ENCODE measurements around the gene CDCA3. TPM values are rescaled to one million over a fixed set of nuclear protein-coding genes. Genes with fewer than 3 reads are reported as not detected.

The CDCA3 gene
- total RNA-seq, 1 donor from 2014 or later: 3.2 TPM

DNA sequence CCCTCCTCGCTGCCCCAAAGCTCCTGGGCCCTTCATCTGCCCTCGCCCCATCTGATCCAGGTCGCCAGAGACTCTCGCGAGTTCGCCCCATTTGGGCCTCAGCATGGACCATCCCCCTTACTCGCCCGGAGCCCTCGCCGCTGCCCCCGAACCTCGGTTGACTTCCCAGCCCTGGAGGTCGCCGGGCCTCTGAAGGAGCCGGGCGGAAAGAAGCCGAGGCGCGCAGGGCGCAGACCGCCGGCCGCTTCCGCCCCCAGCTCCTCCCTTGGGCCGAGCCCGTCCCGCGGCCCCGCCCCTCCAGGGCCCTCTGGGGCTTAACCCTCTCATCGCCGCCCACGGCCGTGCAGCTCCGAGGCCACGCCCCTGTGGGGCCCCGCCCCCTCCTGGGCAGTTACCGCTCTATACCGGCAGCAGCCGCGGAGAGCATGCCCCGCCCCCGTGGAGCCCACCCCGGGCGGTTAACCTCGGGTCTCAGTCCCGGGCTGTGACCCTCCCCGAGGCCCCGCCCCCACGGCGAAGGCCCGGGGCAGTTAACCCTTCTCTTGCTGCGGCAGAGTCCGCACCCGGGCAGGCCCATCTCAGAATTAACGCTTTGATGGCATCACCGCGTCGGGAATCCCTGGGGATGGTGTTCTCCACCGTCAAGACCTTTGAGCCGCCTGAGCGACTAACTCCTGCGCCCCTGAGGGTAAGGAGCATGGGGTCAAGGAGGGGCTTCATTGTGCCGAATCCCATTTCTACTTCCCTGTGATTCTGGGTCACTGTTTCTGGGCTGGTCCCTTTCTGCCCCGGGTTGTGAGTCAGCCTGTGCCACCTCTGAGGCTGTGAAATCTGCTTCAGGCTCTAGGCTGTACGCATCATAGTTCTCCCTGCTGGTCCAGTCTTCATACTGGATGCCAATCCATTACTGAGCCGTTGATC lies 22.3 kb upstream of the CDCA3 start, which contains the start of gene SPSB2:
SPSB2 (minus strand) TSS at position 210 of the 921 bp plus-strand sequence. CDS start 402 bp downstream, outside the sequence.
- Histone ChIP-seq H3K4me1 (ENCODE audit: insufficient read depth, low read length) (peaks cover 28% of the 10 kb centered on the region), H3K4me3 (ENCODE audit: insufficient read depth, low read depth, low read length) (peak within 1 kb of the TSS; percentile 70), H3K9me3 (ENCODE audit: insufficient read depth, low read depth, low read length) (no peaks in the 10 kb centered on the region), H3K4me2 (ENCODE audit: low read length) (peak within 1 kb of the TSS; percentile 97), H3K27me3 (ENCODE audit: insufficient read depth, low read length) (no peaks in the 10 kb centered on the region), H3K9ac (ENCODE audit: low read length) (peak within 1 kb of the TSS; percentile 88), H3K79me2 (ENCODE audit: insufficient read depth, low read length) (peaks cover 49% of the 10 kb centered on the region), H2AFZ (ENCODE audit: low read depth, low read length) (peak within 1 kb of the TSS; percentile 74), H3K36me3 (ENCODE audit: insufficient read depth, low read length) (peaks cover 21% of the 10 kb centered on the region), H4K20me1 (ENCODE audit: insufficient read depth, low read length) (peaks cover 39% of the 10 kb centered on the region), H3K27ac (ENCODE audit: low read depth, low read length) (peak within 1 kb of the TSS; percentile 50)
- H3K4me1 Mint-ChIP-seq (ENCODE audit: low read depth, unreplicated experiment): peaks cover 23% of the 10 kb centered on the region
- no peak for FAIRE-seq
- no peak for TF ChIP-seq EZH2 (IDR thresholded peaks at IDR 0.05; ENCODE audit: insufficient read depth, low read length)
- TF ChIP-seq, protein P1, sequence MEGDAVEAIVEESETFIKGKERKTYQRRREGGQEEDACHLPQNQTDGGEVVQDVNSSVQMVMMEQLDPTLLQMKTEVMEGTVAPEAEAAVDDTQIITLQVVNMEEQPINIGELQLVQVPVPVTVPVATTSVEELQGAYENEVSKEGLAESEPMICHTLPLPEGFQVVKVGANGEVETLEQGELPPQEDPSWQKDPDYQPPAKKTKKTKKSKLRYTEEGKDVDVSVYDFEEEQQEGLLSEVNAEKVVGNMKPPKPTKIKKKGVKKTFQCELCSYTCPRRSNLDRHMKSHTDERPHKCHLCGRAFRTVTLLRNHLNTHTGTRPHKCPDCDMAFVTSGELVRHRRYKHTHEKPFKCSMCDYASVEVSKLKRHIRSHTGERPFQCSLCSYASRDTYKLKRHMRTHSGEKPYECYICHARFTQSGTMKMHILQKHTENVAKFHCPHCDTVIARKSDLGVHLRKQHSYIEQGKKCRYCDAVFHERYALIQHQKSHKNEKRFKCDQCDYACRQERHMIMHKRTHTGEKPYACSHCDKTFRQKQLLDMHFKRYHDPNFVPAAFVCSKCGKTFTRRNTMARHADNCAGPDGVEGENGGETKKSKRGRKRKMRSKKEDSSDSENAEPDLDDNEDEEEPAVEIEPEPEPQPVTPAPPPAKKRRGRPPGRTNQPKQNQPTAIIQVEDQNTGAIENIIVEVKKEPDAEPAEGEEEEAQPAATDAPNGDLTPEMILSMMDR (IDR thresholded peaks at IDR 0.05; ENCODE audit: insufficient read depth, low read depth, low read length): no peak
- DNase-seq (ENCODE audit: low read depth): peak; percentile 80
- no peaks in the 10 kb centered on the region for H3K9me3 Mint-ChIP-seq (ENCODE audit: unreplicated experiment)
- H3K27ac Mint-ChIP-seq (ENCODE audit: unreplicated experiment): peak within 1 kb of the TSS; percentile 77
- H3K27me3 Mint-ChIP-seq (ENCODE audit: low read depth, unreplicated experiment): no peaks in the 10 kb centered on the region
- peak within 1 kb of the TSS; percentile 90 for H3K4me3 Mint-ChIP-seq (ENCODE audit: unreplicated experiment)
- H3K36me3 Mint-ChIP-seq (ENCODE audit: low read depth, unreplicated experiment): peaks cover 24% of the 10 kb centered on the region

DNA sequence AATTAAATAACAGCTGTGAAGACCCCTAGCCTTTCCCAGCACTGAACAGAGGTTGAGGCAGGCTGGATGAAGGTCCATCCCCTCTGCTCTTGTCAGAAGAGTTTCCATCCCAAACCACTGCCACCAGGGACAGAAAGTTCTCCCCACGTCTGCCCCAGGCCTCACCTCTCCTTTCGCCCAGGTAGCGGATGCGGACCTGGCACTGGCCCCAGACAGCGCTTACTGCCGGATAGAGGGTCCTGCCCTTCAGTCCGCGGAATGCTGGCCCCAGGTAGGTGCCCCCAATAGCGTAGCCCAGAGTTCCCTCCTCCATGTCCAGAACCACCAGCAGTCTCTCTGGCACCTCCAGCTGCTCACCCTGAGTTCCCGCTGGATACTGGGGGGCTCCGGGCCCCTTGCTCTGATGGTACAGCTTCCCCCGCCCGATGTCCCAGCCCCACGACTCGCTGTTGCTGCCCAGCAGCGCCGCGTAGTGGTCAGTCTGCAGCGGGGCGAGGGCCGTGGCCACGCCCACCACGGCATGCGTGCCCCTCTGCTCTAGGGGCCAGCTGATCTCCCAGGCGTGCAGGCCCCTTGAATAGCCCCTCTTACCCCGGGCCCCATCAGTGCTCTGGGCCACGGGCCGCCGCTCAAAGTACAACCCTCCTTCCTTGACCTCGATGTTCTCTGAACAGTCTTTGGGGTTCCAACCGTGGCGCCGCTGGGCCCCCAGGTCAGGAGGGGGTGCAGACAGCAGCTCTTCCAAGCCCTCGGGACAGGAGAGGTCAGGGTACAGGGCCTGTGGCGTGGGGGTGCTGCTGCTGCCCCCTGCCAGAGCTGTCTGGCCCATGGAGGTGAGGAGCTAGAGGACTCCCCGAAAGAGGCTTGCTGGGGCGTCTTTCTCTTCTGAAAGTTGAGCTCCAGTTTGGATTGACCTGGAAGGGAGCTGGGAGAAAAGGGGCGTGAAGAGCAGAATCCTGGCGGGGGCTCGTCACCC lies 21.3 kb upstream of the CDCA3 start:
- peaks cover 24% of the 10 kb centered on the region for H3K36me3 Mint-ChIP-seq (ENCODE audit: low read depth, unreplicated experiment)
- no peaks in the 10 kb centered on the region for H3K9me3 Mint-ChIP-seq (ENCODE audit: unreplicated experiment)
- no peak for FAIRE-seq
- H3K36me3 ChIP-seq (ENCODE audit: insufficient read depth, low read length): peaks cover 21% of the 10 kb centered on the region
- H3K9me3 ChIP-seq (ENCODE audit: insufficient read depth, low read depth, low read length): no peaks in the 10 kb centered on the region
- H3K4me3 ChIP-seq (ENCODE audit: insufficient read depth, low read depth, low read length): peak overlapping the region; percentile 70
- H3K27me3 Mint-ChIP-seq (ENCODE audit: low read depth, unreplicated experiment): no peaks in the 10 kb centered on the region
- no peak for DNase-seq (ENCODE audit: low read depth)
- H3K9ac ChIP-seq (ENCODE audit: low read length): peak overlapping the region; percentile 88
- peaks cover 30% of the 10 kb centered on the region for H3K4me1 ChIP-seq (ENCODE audit: insufficient read depth, low read length)
- H4K20me1 ChIP-seq (ENCODE audit: insufficient read depth, low read length): peaks cover 49% of the 10 kb centered on the region
- peak overlapping the region; percentile 77 for H3K27ac Mint-ChIP-seq (ENCODE audit: unreplicated experiment)
- peaks cover 59% of the 10 kb centered on the region for H3K79me2 ChIP-seq (ENCODE audit: insufficient read depth, low read length)
- peak overlapping the region; percentile 62 for H2AFZ ChIP-seq (ENCODE audit: low read depth, low read length)
- H3K4me3 Mint-ChIP-seq (ENCODE audit: unreplicated experiment): peak overlapping the region; percentile 90
- H3K27ac ChIP-seq (ENCODE audit: low read depth, low read length): peak overlapping the region; percentile 50
- H3K4me2 ChIP-seq (ENCODE audit: low read length): peak overlapping the region; percentile 97
- TF ChIP-seq, protein P1 (IDR thresholded peaks at IDR 0.05; ENCODE audit: insufficient read depth, low read depth, low read length): peak; percentile 72
- no peak for TF ChIP-seq EZH2 (IDR thresholded peaks at IDR 0.05; ENCODE audit: insufficient read depth, low read length)
- peaks cover 23% of the 10 kb centered on the region for H3K4me1 Mint-ChIP-seq (ENCODE audit: low read depth, unreplicated experiment)
- no peaks in the 10 kb centered on the region for H3K27me3 ChIP-seq (ENCODE audit: insufficient read depth, low read length)

Measured in astrocyte (in vitro differentiated cells and primary cell).